H9 (cell line): ENCODE measurements around the gene PLEKHG5. TPM values are rescaled to one million over a fixed set of nuclear protein-coding genes. Genes with fewer than 3 reads are reported as not detected.

ENCODE experiments used
- DNase-seq: peaks from one replicate; pipeline ENCODE4 v3.0.0-alpha.2; 2017
- H2AFZ ChIP-seq: one replicate; pipeline ENCODE4 v1.6.1; 2013; ENCODE audit warnings: mild to moderate bottlenecking, low read length, control low read depth, moderate library complexity
- H2AK5ac ChIP-seq: 2 replicates; pipeline ENCODE4 v1.6.1; 2013; ENCODE audit warnings: low read length, control low read depth, mixed read lengths; ENCODE audit not compliant: insufficient read length
- H2BK120ac ChIP-seq: one replicate; pipeline ENCODE4 v1.6.1; 2013; ENCODE audit warnings: low read depth, mild to moderate bottlenecking, low read length, control low read depth, inconsistent platforms; ENCODE audit not compliant: poor library complexity, severe bottlenecking
- H2BK12ac ChIP-seq: 2 replicates; pipeline ENCODE4 v1.6.1; 2013; ENCODE audit warnings: low read length, control low read depth, mixed read lengths, low read depth; ENCODE audit not compliant: insufficient read length
- H2BK15ac ChIP-seq: 2 replicates; pipeline ENCODE4 v1.6.1; 2013; ENCODE audit warnings: low read depth, low read length, control low read depth
- H2BK20ac ChIP-seq: one replicate; pipeline ENCODE4 v1.6.1; 2013; ENCODE audit warnings: low read depth, mild to moderate bottlenecking, low read length, control low read depth, inconsistent platforms; ENCODE audit not compliant: poor library complexity, severe bottlenecking
- H2BK5ac ChIP-seq: 2 replicates; pipeline ENCODE4 v1.6.1; 2013; ENCODE audit warnings: low read length, control low read depth, mixed read lengths; ENCODE audit not compliant: insufficient read length
- H3K14ac ChIP-seq: 2 replicates; pipeline ENCODE4 v1.6.1; 2013; ENCODE audit warnings: low read length, control low read depth; ENCODE audit not compliant: insufficient read depth
- H3K18ac ChIP-seq: 2 replicates; pipeline ENCODE4 v1.6.1; 2013; ENCODE audit warnings: low read depth, mild to moderate bottlenecking, mixed read lengths, low read length, control low read depth; ENCODE audit not compliant: insufficient read length
- H3K23ac ChIP-seq: 2 replicates; pipeline ENCODE4 v1.6.1; 2013; ENCODE audit warnings: low read length, control low read depth, mixed read lengths, low read depth; ENCODE audit not compliant: insufficient read length
- H3K23me2 ChIP-seq: 2 replicates; pipeline ENCODE4 v1.6.1; 2013; ENCODE audit warnings: low read depth, mild to moderate bottlenecking, mixed read lengths, low read length, control low read depth; ENCODE audit not compliant: insufficient read length, poor library complexity, severe bottlenecking
- H3K27ac ChIP-seq: 2 replicates; pipeline ENCODE4 v1.5.1; 2013; ENCODE audit warnings: low read length, control low read depth, mixed read lengths, low read depth; ENCODE audit not compliant: insufficient read length
- H3K27me3 ChIP-seq: 2 replicates; pipeline ENCODE4 v1.6.1; 2013; ENCODE audit warnings: low read length, control low read depth, inconsistent platforms; ENCODE audit not compliant: insufficient read depth
- H3K4ac ChIP-seq: 2 replicates; pipeline ENCODE4 v1.6.1; 2013; ENCODE audit warnings: low read depth, mild to moderate bottlenecking, control low read depth, inconsistent platforms, low read length, moderate library complexity
- H3K4me1 ChIP-seq: 2 replicates; pipeline ENCODE4 v1.6.1; 2013; ENCODE audit warnings: low read length, control low read depth, inconsistent platforms; ENCODE audit not compliant: insufficient read depth
- H3K4me2 ChIP-seq: 2 replicates; pipeline ENCODE4 v1.6.1; 2013; ENCODE audit warnings: low read length, control low read depth, mixed read lengths; ENCODE audit not compliant: insufficient read length, insufficient read depth
- H3K56ac ChIP-seq: 2 replicates; pipeline ENCODE4 v1.6.1; 2013; ENCODE audit warnings: low read depth, mild to moderate bottlenecking, mixed read lengths, low read length, control low read depth; ENCODE audit not compliant: insufficient read length
- H3K79me1 ChIP-seq: 2 replicates; pipeline ENCODE4 v1.6.1; 2013; ENCODE audit warnings: low read depth, mild to moderate bottlenecking, moderate library complexity, low read length, control low read depth, inconsistent platforms; ENCODE audit not compliant: insufficient read depth, poor library complexity, severe bottlenecking
- H3K79me2 ChIP-seq: 2 replicates; pipeline ENCODE4 v1.6.1; 2013; ENCODE audit warnings: low read length, control low read depth, inconsistent platforms; ENCODE audit not compliant: insufficient read depth
- H3K9ac ChIP-seq: 2 replicates; pipeline ENCODE4 v1.6.1; 2013; ENCODE audit warnings: low read length, control low read depth, mixed read lengths; ENCODE audit not compliant: insufficient read length; ENCODE audit errors: extremely low read depth
- H3K9me3 ChIP-seq: one replicate; pipeline ENCODE4 v1.6.1; 2013; ENCODE audit warnings: low read depth, low read length, inconsistent platforms; ENCODE audit not compliant: control insufficient read depth
- H3T11ph ChIP-seq: one replicate; pipeline ENCODE4 v1.6.1; 2013; ENCODE audit warnings: mild to moderate bottlenecking, low read length, control low read depth, inconsistent platforms
- H4K20me1 ChIP-seq: one replicate; pipeline ENCODE4 v1.6.1; 2013; ENCODE audit not compliant: control insufficient read depth, insufficient read length, insufficient read depth
- H4K5ac ChIP-seq: 2 replicates; pipeline ENCODE4 v1.6.1; 2013; ENCODE audit warnings: low read depth, mild to moderate bottlenecking, mixed read lengths, low read length, control low read depth; ENCODE audit not compliant: insufficient read length
- H4K8ac ChIP-seq: replicated peaks from 2 replicates; pipeline ENCODE4 v1.6.1; 2013; ENCODE audit warnings: low read length, control low read depth, mixed read lengths, low read depth; ENCODE audit not compliant: insufficient read length
- H4K91ac ChIP-seq: 2 replicates; pipeline ENCODE4 v1.6.1; 2013; ENCODE audit warnings: low read depth, mild to moderate bottlenecking, moderate library complexity, mixed read lengths, low read length, control low read depth; ENCODE audit not compliant: insufficient read length
- H3K27ac Mint-ChIP-seq, 3 experiments: 2 replicates in 2 of 3; 3 replicates in 1 of 3; pipeline ENCODE4 v1.8.0; 2020 to 2021; ENCODE audit warnings: mixed read lengths in 3 of 3, mild to moderate bottlenecking in 1 of 3, moderate library complexity in 1 of 3
- H3K27me3 Mint-ChIP-seq: 2 replicates; pipeline ENCODE4 v1.8.0; 2021; ENCODE audit warnings: low read depth, mild to moderate bottlenecking, moderate library complexity, mixed read lengths
- H3K36me3 Mint-ChIP-seq, 3 experiments: 2 replicates in 2 of 3; 3 replicates in 1 of 3; pipeline ENCODE4 v1.8.0; 2020 to 2021; ENCODE audit warnings: low read depth in 3 of 3, mixed read lengths in 3 of 3; ENCODE audit not compliant: insufficient read depth in 1 of 3
- H3K4me1 Mint-ChIP-seq, 2 experiments: 2 replicates each; pipeline ENCODE4 v1.8.0; 2020; ENCODE audit warnings: mixed read lengths in 2 of 2
- H3K4me3 Mint-ChIP-seq, 2 experiments: 2 replicates in 1 of 2; 3 replicates in 1 of 2; pipeline ENCODE4 v1.8.0; 2020 to 2021; ENCODE audit warnings: mild to moderate bottlenecking in 2 of 2, mixed read lengths in 2 of 2, moderate library complexity in 1 of 2
- H3K9me3 Mint-ChIP-seq, 2 experiments: 2 replicates in 1 of 2; 3 replicates in 1 of 2; pipeline ENCODE4 v1.8.0; 2020; ENCODE audit warnings: mild to moderate bottlenecking in 2 of 2, mixed read lengths in 2 of 2, moderate library complexity in 1 of 2
- CTCF ChIP-seq: fragments of 200-600 bp; sonication (generic); conservative IDR thresholded peaks from 3 replicates; pipeline ENCODE4 v1.8.0; 2021; ENCODE audit warnings: antibody characterized with exemption, mild to moderate bottlenecking
- WGBS: extraction: QIAGEN DNeasy Blood & Tissue Kit; methylation state at CpG from one replicate; pipeline ENCODE4 v1.1.7; 2013; ENCODE audit warnings: missing lambda C conversion rate, low lambda C conversion rate, mixed read lengths; ENCODE audit not compliant: insufficient read length; ENCODE audit errors: extremely low coverage; 5-methylcytosine and 5-hydroxymethylcytosine counted together
- total RNA-seq: library from RNA; stranded (reverse); gene quantifications from 2 replicates; pipeline ENCODE4 v1.2.1, GENCODE V29; 2021

Gene PLEKHG5
- total RNA-seq, 1 experiment from 2014 or later: 22.3 TPM

- no peaks in the 10 kb centered on the region for H3K79me1 ChIP-seq
- H3K56ac ChIP-seq: no peak overlapping the region
- DNase-seq: peak; percentile 92
- H3K23me2 ChIP-seq: peaks cover 10% of the 10 kb centered on the region
- H2BK20ac ChIP-seq: no peak overlapping the region
- H2AK5ac ChIP-seq: no peak overlapping the region
- no CpG with 5 or more reads among the region's 24 CpGs for WGBS
- H4K91ac ChIP-seq: no peak overlapping the region
- peaks cover 92% of the 10 kb centered on the region for H3K27me3 Mint-ChIP-seq
- H4K5ac ChIP-seq: no peak overlapping the region
- H4K20me1 ChIP-seq: no peaks in the 10 kb centered on the region
- H3K4ac ChIP-seq: no peak overlapping the region
- TF ChIP-seq CTCF: peak; percentile 92
- no peaks in the 10 kb centered on the region for H3K36me3 Mint-ChIP-seq
- H3K79me2 ChIP-seq: no peaks in the 10 kb centered on the region
- H3K4me1 Mint-ChIP-seq: peaks cover 5 to 19% of the 10 kb centered on the region in 2 experiments
- H3T11ph ChIP-seq: no peak overlapping the region
- H3K27me3 ChIP-seq: peaks cover 60% of the 10 kb centered on the region
- no peak overlapping the region for H3K27ac Mint-ChIP-seq
- H3K4me2 ChIP-seq: peak overlapping the region; percentile 30
- H2BK5ac ChIP-seq: no peak overlapping the region
- no peak overlapping the region for H4K8ac ChIP-seq
- peaks cover 0 to 3% of the 10 kb centered on the region in 2 experiments; a peak in 2 of 5 replicates for H3K9me3 Mint-ChIP-seq
- no peak overlapping the region for H2BK120ac ChIP-seq
- H3K18ac ChIP-seq: no peak overlapping the region
- H3K4me3 Mint-ChIP-seq: peak overlapping the region in 1 of 2 experiments; percentile 78; a peak in 3 of 5 replicates
- H2BK12ac ChIP-seq: no peak overlapping the region
- no peak overlapping the region for H3K23ac ChIP-seq
- H3K9ac ChIP-seq: no peak overlapping the region
- H3K4me1 ChIP-seq: no peaks in the 10 kb centered on the region
- H2AFZ ChIP-seq: no peak overlapping the region
- no peak overlapping the region for H3K14ac ChIP-seq
- no peaks in the 10 kb centered on the region for H3K9me3 ChIP-seq
- H3K27ac ChIP-seq: no peak overlapping the region
- no peak overlapping the region for H2BK15ac ChIP-seq
These were observed 68.0 kb downstream of the PLEKHG5 start for GRCh38 chr1:6423321-6423999.
